ENCODE results near the gene MS4A6A. TPM values are rescaled to one million over a fixed set of nuclear protein-coding genes. Genes with fewer than 3 reads are reported as not detected.

Gene MS4A6A
- total RNA-seq, 1 experiment from 2014 or later: 0.52 TPM

DNA sequence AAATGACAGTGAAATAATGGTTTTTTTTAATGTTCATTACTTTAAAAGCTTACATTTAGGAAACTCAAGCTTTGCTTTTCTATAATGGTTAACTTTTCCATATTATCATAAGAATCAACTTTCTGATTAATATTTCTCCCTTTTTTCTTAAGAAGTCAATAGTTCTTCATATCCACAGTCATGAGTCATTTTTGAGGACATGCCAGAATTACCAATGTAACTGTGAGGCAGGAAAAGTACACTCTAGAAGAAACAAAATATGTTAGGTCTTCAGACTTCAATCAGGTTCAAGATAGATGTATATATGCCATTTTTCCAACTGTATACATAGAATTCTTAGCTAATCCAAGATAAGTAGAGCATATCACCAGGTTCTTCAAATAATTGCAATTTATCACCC is 10.9 kb downstream of the MS4A6A start:
- ChIA-PET CTCF (no interaction called here), POLR2A (no interaction called here), RAD21 (ENCODE audit: low non-redundant PET in 1 of 2, low total read pairs in 2 of 2, uncharacterized antibody in 2 of 2, unreplicated experiment in 2 of 2) (no interaction called here)
- Histone ChIP-seq H3K27me3 (ENCODE audit: insufficient read depth, low read length) (no peaks in the 10 kb centered on the region), H3K79me2 (ENCODE audit: insufficient read depth, low read length) (no peaks in the 10 kb centered on the region), H2AFZ (ENCODE audit: low read depth, low read length, poor library complexity, severe bottlenecking) (no peak overlapping the region), H3K9me2 (ENCODE audit: insufficient read depth) (no peaks in the 10 kb centered on the region), H3K9ac (ENCODE audit: low read length) (no peak overlapping the region), H3K36me3 (ENCODE audit: control insufficient read depth in 1 of 2, insufficient read depth in 2 of 2, low read length in 2 of 2) (no peaks in the 10 kb centered on the region), H4K20me1 (ENCODE audit: insufficient read depth) (no peaks in the 10 kb centered on the region), H3K4me1 (ENCODE audit: control insufficient read depth in 1 of 2, insufficient read depth in 2 of 2, low read length in 2 of 2) (no peaks in the 10 kb centered on the region), H3K27ac (ENCODE audit: low read depth, low read length) (no peak overlapping the region), H3K4me2 (ENCODE audit: low read length) (no peak overlapping the region), H3K4me3 (replicated peaks in 1 of 2; ENCODE audit: low read depth in 1 of 2, low read length in 2 of 2) (no peak overlapping the region), H3K9me3 (ENCODE audit: control insufficient read depth in 1 of 2, insufficient read depth in 1 of 2, low read depth in 1 of 2, low read length in 2 of 2) (no peaks in the 10 kb centered on the region; a peak in 1 of 4 replicates)
- intact Hi-C loops (cut with micrococcal nuclease): no loop called here
- no TSS peak for BruUV-seq (replicated peaks)
- no peak for ATAC-seq
- DNase-seq (ENCODE audit: low read depth, low spot score): no peak
- no peak for TF ChIP-seq RAD21 (IDR thresholded peaks at IDR 0.05; ENCODE audit: low read depth)
- TF ChIP-seq YY1 (IDR thresholded peaks at IDR 0.05; ENCODE audit: extremely low read depth, insufficient replicate concordance, low read depth, low read length): no peak
- TF ChIP-seq ZNF274 (IDR thresholded peaks at IDR 0.05; ENCODE audit: low read depth, low read length): no peak
- TF ChIP-seq, protein P1, sequence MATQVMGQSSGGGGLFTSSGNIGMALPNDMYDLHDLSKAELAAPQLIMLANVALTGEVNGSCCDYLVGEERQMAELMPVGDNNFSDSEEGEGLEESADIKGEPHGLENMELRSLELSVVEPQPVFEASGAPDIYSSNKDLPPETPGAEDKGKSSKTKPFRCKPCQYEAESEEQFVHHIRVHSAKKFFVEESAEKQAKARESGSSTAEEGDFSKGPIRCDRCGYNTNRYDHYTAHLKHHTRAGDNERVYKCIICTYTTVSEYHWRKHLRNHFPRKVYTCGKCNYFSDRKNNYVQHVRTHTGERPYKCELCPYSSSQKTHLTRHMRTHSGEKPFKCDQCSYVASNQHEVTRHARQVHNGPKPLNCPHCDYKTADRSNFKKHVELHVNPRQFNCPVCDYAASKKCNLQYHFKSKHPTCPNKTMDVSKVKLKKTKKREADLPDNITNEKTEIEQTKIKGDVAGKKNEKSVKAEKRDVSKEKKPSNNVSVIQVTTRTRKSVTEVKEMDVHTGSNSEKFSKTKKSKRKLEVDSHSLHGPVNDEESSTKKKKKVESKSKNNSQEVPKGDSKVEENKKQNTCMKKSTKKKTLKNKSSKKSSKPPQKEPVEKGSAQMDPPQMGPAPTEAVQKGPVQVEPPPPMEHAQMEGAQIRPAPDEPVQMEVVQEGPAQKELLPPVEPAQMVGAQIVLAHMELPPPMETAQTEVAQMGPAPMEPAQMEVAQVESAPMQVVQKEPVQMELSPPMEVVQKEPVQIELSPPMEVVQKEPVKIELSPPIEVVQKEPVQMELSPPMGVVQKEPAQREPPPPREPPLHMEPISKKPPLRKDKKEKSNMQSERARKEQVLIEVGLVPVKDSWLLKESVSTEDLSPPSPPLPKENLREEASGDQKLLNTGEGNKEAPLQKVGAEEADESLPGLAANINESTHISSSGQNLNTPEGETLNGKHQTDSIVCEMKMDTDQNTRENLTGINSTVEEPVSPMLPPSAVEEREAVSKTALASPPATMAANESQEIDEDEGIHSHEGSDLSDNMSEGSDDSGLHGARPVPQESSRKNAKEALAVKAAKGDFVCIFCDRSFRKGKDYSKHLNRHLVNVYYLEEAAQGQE (IDR thresholded peaks at IDR 0.05; ENCODE audit: low read depth): no peak
- no peak for TF ChIP-seq SRF (IDR thresholded peaks at IDR 0.05; ENCODE audit: low read depth)
- TF ChIP-seq, protein P2, sequence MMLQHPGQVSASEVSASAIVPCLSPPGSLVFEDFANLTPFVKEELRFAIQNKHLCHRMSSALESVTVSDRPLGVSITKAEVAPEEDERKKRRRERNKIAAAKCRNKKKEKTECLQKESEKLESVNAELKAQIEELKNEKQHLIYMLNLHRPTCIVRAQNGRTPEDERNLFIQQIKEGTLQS (IDR thresholded peaks at IDR 0.05): no peak
- no peak for TF ChIP-seq EGR1 (IDR thresholded peaks at IDR 0.05; ENCODE audit: low read depth)
- no peak for TF ChIP-seq POLR2A (IDR thresholded peaks at IDR 0.05; ENCODE audit: borderline replicate concordance, extremely low read depth, insufficient read depth, insufficient read length)
- no peak for TF ChIP-seq ZFX (IDR thresholded peaks at IDR 0.05)
- no peak for TF ChIP-seq CBX3 (IDR thresholded peaks at IDR 0.05; ENCODE audit: low read depth)
- no peak for TF ChIP-seq JUND (IDR thresholded peaks at IDR 0.05)
- no peak for TF ChIP-seq CEBPB (IDR thresholded peaks at IDR 0.05; ENCODE audit: low read depth)
- TF ChIP-seq SIN3A (IDR thresholded peaks at IDR 0.05; ENCODE audit: low read depth): no peak
- TF ChIP-seq SP1 (IDR thresholded peaks at IDR 0.05; ENCODE audit: low read depth): no peak

All from HCT116 (cell line).